K562 (cell line): ENCODE results near the gene SFRP5. TPM values are rescaled to one million over a fixed set of nuclear protein-coding genes. Genes with fewer than 3 reads are reported as not detected.

Source experiments
- RFX5 ChIP-seq: IDR thresholded peaks from 2 replicates; pipeline ENCODE4 v1.6.1; 2011; ENCODE audit warnings: low read depth, mild to moderate bottlenecking, improper control_type of control experiment, low read length
- ZBTB43 ChIP-seq: sonication (generic); formaldehyde crosslinking; IDR thresholded peaks from 2 replicates; pipeline ENCODE4 v1.8.0; 2023; ENCODE audit warnings: mild to moderate bottlenecking, missing genetic modification reagents
- ZNF57 ChIP-seq: fragments of 450-650 bp; formaldehyde crosslinking; IDR thresholded peaks from 2 replicates; pipeline ENCODE4 v1.4.0; 2020; ENCODE audit warnings: mild to moderate bottlenecking, moderate library complexity
- polyA plus RNA-seq, 8 experiments: library from polyadenylated mRNA; depleted of rRNA in 4 of 8; stranded (reverse) in 5 of 8; unstranded in 3 of 8; fragments of >200 nt; fragmentation: Nextera tagmentation in 2 of 8; fragmentation: Illumina TruSeq in 1 of 8; extraction: Ambion mirVana in 2 of 8; extraction: Trizol in 1 of 8; gene quantifications; 2 replicates each; pipeline versions ENCODE4 v1.2.1 to v1.2.3, GENCODE V29; 2011 to 2014; ENCODE audit warnings: inconsistent platforms in 1 of 8, missing spikeins in 1 of 8
- total RNA-seq, 7 experiments: library from RNA; depleted of rRNA in 6 of 7; stranded (reverse); fragments of >200 nt in 6 of 7; fragmentation: Illumina TruSeq in 2 of 7; extraction: Trizol in 2 of 7; gene quantifications; 2 replicates each; pipeline versions ENCODE4 v1.2.1 to v1.2.3, GENCODE V29; 2011 to 2021; ENCODE audit warnings: low replicate concordance in 1 of 7
- TF ChIP-seq, protein P1 (sequence below): sonication (generic); formaldehyde crosslinking; IDR thresholded peaks from 2 replicates; pipeline ENCODE4 v1.9.0; 2022; ENCODE audit warnings: mild to moderate bottlenecking, missing genetic modification reagents
- TF ChIP-seq, protein P2 (sequence below), 2 experiments: fragments of 450-650 bp; IDR thresholded peaks; 2 replicates each; pipeline ENCODE4 v1.6.1; 2016; ENCODE audit warnings: mild to moderate bottlenecking in 2 of 2, borderline replicate concordance in 1 of 2, low read depth in 1 of 2, moderate library complexity in 1 of 2

Gene SFRP5
- total and polyA plus RNA-seq, 9 of the 15 experiments (the other 6 are each of a cell fraction or from before 2014, with no cell fraction given), result 0.07 to 0.29 (median 0.13) TPM; not detected in 3

GRCh38 chr10:97780841-97781617 is 9.2 kb upstream of the SFRP5 start (continued):
- TF ChIP-seq ZNF57 (CRISPR knock-in tag) (no peak), ZBTB43 (no peak), RFX5 (no peak)
- TF ChIP-seq, protein P1, sequence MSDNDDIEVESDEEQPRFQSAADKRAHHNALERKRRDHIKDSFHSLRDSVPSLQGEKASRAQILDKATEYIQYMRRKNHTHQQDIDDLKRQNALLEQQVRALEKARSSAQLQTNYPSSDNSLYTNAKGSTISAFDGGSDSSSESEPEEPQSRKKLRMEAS, result no peak
- TF ChIP-seq, protein P2, sequence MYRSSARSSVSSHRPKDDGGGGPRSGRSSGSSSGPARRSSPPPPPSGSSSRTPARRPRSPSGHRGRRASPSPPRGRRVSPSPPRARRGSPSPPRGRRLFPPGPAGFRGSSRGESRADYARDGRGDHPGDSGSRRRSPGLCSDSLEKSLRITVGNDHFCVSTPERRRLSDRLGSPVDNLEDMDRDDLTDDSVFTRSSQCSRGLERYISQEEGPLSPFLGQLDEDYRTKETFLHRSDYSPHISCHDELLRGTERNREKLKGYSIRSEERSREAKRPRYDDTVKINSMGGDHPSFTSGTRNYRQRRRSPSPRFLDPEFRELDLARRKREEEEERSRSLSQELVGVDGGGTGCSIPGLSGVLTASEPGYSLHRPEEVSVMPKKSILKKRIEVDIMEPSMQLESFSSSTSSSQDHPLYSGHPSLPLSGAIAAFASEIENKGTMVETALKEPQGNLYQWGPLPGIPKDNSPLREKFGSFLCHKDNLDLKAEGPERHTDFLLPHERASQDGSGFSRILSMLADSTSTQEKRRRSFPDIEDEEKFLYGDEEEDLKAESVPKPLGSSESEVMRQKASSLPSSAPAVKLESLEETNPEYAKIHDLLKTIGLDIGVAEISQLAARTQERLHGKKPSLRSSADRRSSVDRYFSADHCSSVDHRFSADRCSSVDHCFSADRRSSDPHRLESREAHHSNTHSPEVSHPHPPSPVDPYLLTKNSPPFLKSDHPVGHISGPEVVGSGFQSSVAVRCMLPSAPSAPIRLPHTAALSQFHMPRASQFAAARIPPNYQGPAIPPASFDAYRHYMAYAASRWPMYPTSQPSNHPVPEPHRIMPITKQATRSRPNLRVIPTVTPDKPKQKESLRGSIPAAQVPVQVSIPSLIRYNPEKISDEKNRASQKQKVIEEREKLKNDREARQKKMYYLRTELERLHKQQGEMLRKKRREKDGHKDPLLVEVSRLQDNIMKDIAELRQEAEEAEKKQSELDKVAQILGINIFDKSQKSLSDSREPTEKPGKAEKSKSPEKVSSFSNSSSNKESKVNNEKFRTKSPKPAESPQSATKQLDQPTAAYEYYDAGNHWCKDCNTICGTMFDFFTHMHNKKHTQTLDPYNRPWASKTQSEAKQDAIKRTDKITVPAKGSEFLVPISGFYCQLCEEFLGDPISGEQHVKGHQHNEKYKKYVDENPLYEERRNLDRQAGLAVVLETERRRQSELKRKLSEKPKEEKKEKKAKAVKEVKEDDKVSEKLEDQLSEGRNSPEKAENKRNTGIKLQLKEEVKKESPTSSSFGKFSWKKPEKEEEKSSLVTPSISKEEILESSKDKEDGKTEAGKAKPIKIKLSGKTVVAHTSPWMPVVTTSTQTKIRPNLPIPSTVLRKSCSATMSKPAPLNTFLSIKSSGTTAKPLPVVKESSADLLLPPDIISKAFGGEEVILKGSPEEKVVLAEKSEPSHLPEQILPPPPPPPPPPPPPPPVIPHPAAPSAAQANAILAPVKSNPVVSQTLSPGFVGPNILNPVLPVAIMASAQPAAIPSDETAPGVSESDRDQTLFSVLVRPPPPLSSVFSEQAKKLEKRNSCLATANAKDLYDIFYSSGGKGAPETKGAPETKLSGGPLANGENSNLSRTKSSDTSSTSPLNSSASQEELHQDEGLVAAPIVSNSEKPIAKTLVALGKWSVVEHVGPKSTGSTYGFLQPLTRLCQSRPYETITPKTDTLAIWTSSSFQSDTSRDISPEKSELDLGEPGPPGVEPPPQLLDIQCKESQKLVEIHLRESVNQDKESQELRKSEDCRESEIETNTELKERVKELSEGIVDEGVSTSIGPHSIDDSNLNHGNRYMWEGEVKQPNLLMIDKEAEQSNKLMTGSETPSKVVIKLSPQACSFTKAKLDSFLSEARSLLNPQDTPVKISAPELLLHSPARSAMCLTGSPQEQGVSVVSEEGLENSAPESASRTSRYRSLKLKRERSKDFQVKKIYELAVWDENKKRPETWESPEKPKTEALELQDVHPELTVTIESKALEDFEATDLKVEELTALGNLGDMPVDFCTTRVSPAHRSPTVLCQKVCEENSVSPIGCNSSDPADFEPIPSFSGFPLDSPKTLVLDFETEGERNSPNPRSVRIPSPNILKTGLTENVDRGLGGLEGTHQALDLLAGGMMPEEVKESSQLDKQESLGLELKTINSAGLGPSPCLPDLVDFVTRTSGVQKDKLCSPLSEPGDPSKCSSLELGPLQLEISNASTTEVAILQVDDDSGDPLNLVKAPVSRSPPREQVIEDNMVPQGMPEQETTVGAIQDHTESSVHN (IDR thresholded peaks at IDR 0.05; ENCODE audit: borderline replicate concordance in 1 of 2, low read depth in 1 of 2), result no peak
- TF ChIP-seq, all 486 proteins: peak for 0
